Fibroblast of skin of back (primary cell): ENCODE data around the gene ST8SIA5. TPM values are rescaled to one million over a fixed set of nuclear protein-coding genes. Genes with fewer than 3 reads are reported as not detected.
"Not testable (repeated sequence)": the region's sequence is repeated elsewhere in the genome, so short reads cannot be mapped to it uniquely, and the experiment has no call there.

Experiments used
- DNase-seq: peaks from one replicate; pipeline ENCODE4 v3.0.0-alpha.2; 2013
- polyA plus RNA-seq, 2 experiments: library from polyadenylated mRNA; unstranded; fragments of 120-200 nt; gene quantifications; one replicate each; pipeline ENCODE4 v1.2.1, GENCODE V29; 2013; ENCODE audit not compliant: insufficient read length in 2 of 2

Gene ST8SIA5
- 0.14 TPM for polyA plus RNA-seq (2013, experiment 1 of 2; ENCODE audit: insufficient read length)
- 0.07 TPM for polyA plus RNA-seq (2013, experiment 2 of 2; ENCODE audit: insufficient read length)

GRCh38 chr18:46756559-46757201, at the start of gene ST8SIA5:
Gene ST8SIA5 (minus strand): TSS chr18:46757053. CDS start chr18:46756508, 545 bp downstream.
- DNase-seq = no peak

- DNase-seq = not testable (repeated sequence)
Measured at GRCh38 chr18:46795945-46796344, 39.1 kb upstream of the ST8SIA5 start.

GRCh38 chr18:46794607-46795006, 37.8 kb upstream of the ST8SIA5 start:
- DNase-seq = no peak

- no peak for DNase-seq
Measured at GRCh38 chr18:46793565-46793964, 36.7 kb upstream of the ST8SIA5 start.

GRCh38 chr18:46789088-46789487, 32.2 kb upstream of the ST8SIA5 start:
- DNase-seq = no peak

- no peak for DNase-seq
Measured at GRCh38 chr18:46787674-46788073, 30.8 kb upstream of the ST8SIA5 start.

GRCh38 chr18:46772357-46772756, 15.5 kb upstream of the ST8SIA5 start:
- no peak for DNase-seq

GRCh38 chr18:46771141-46771540, 14.3 kb upstream of the ST8SIA5 start:
- DNase-seq = no peak

GRCh38 chr18:46770708-46771107, 13.9 kb upstream of the ST8SIA5 start:
- no peak for DNase-seq

- DNase-seq = no peak
Measured at GRCh38 chr18:46768166-46768921, 11.5 kb upstream of the ST8SIA5 start.

GRCh38 chr18:46767217-46767616, 10.4 kb upstream of the ST8SIA5 start:
- no peak for DNase-seq

GRCh38 chr18:46764586-46764985, 7.7 kb upstream of the ST8SIA5 start:
- DNase-seq = no peak

- no peak for DNase-seq
Measured at GRCh38 chr18:46761059-46761769, 4.4 kb upstream of the ST8SIA5 start.

- DNase-seq = no peak
Measured at GRCh38 chr18:46759890-46760289, 3.0 kb upstream of the ST8SIA5 start.

- DNase-seq = no peak
Measured at GRCh38 chr18:46756025-46756558, 761 bp downstream of the ST8SIA5 start.

- DNase-seq = no peak
Measured at GRCh38 chr18:46755315-46756024, 1.4 kb downstream of the ST8SIA5 start.

GRCh38 chr18:46754661-46755292, 2.1 kb downstream of the ST8SIA5 start:
- DNase-seq = no peak

- DNase-seq = no peak
Measured at GRCh38 chr18:46754188-46754587, 2.7 kb downstream of the ST8SIA5 start.

- DNase-seq = no peak
Measured at GRCh38 chr18:46751882-46752281, 5.0 kb downstream of the ST8SIA5 start.

- no peak for DNase-seq
Measured at GRCh38 chr18:46750626-46751025, 6.2 kb downstream of the ST8SIA5 start.

- DNase-seq = no peak
Measured at GRCh38 chr18:46748466-46748865, 8.4 kb downstream of the ST8SIA5 start.

- DNase-seq = no peak
Measured at GRCh38 chr18:46740046-46740445, 16.8 kb downstream of the ST8SIA5 start.
